CD14-positive monocyte (primary cell): ENCODE results near the gene RNU6-8. TPM values are rescaled to one million over a fixed set of nuclear protein-coding genes. Genes with fewer than 3 reads are reported as not detected.
A peak's percentile ranks its signal among the peaks of the same experiment; 100 is the strongest.

Experiments used
- DNase-seq, 3 donors: peaks; one replicate each; pipeline ENCODE4 v3.0.0-alpha.2; 2011 to 2022
- H2AFZ ChIP-seq: 2 replicates; pipeline ENCODE4 v1.6.0; 2012; ENCODE audit warnings: mild to moderate bottlenecking, low read depth, low read length, inconsistent platforms; ENCODE audit not compliant: insufficient read depth, poor library complexity, severe bottlenecking
- H3K27ac ChIP-seq, 2 donors: 1 replicate in 1 of 2; 2 replicates in 1 of 2; pipeline ENCODE4 v1.5.1; 2012 to 2013; ENCODE audit warnings: low read length in 2 of 2, control low read depth in 1 of 2, inconsistent platforms in 1 of 2, low read depth in 1 of 2, mild to moderate bottlenecking in 1 of 2
- H3K27me3 ChIP-seq, 2 donors: one replicate each; pipeline versions ENCODE4 v1.6.0 to v1.6.1; 2011 to 2013; ENCODE audit warnings: low read length in 2 of 2; ENCODE audit not compliant: control insufficient read depth in 2 of 2, insufficient read depth in 2 of 2
- H3K36me3 ChIP-seq, 2 donors: replicated peaks in 1 of 2; 1 replicate in 1 of 2; 2 replicates in 1 of 2; pipeline versions ENCODE4 v1.5.1 to v1.6.1; 2012 to 2013; ENCODE audit warnings: low read length in 2 of 2, control low read depth in 1 of 2, inconsistent platforms in 1 of 2, mild to moderate bottlenecking in 1 of 2; ENCODE audit not compliant: insufficient read depth in 2 of 2, control insufficient read depth in 1 of 2
- H3K4me1 ChIP-seq, 2 donors: 1 replicate in 1 of 2; 2 replicates in 1 of 2; pipeline versions ENCODE4 v1.5.1 to v1.6.1; 2012 to 2013; ENCODE audit warnings: low read length in 2 of 2, control low read depth in 1 of 2, inconsistent platforms in 1 of 2, mild to moderate bottlenecking in 1 of 2, moderate library complexity in 1 of 2; ENCODE audit not compliant: insufficient read depth in 2 of 2, control insufficient read depth in 1 of 2
- H3K4me2 ChIP-seq: replicated peaks from 2 replicates; pipeline ENCODE3; 2012; ENCODE audit warnings: low read length, moderate library complexity, mild to moderate bottlenecking; ENCODE audit not compliant: poor library complexity, severe bottlenecking; ENCODE audit errors: extremely low read depth
- H3K4me3 ChIP-seq, 3 experiments: fragments of 200-600 bp in 1 of 3; sonication (generic) in 1 of 3; replicated peaks in 1 of 3; 1 replicate in 2 of 3; 2 replicates in 1 of 3; pipeline ENCODE4 v1.5.1; 2011 to 2013; ENCODE audit warnings: low read length in 3 of 3, mild to moderate bottlenecking in 3 of 3, control low read depth in 2 of 3, low read depth in 2 of 3, inconsistent platforms in 1 of 3, moderate library complexity in 1 of 3
- H3K79me2 ChIP-seq: 2 replicates; pipeline ENCODE4 v1.6.0; 2012; ENCODE audit warnings: mild to moderate bottlenecking, control low read depth, inconsistent platforms, low read length, moderate library complexity; ENCODE audit not compliant: insufficient read depth
- H3K9ac ChIP-seq: 2 replicates; pipeline ENCODE4 v1.6.0; 2017; ENCODE audit warnings: low read length, mild to moderate bottlenecking; ENCODE audit not compliant: insufficient read depth, poor library complexity, severe bottlenecking
- H3K9me3 ChIP-seq, 2 donors: replicated peaks in 1 of 2; 1 replicate in 1 of 2; 2 replicates in 1 of 2; pipeline versions ENCODE4 v1.5.1 to v1.6.1; 2012 to 2013; ENCODE audit warnings: low read length in 2 of 2, control low read depth in 1 of 2; ENCODE audit not compliant: control insufficient read depth in 1 of 2, insufficient read depth in 1 of 2
- H4K20me1 ChIP-seq: 2 replicates; pipeline ENCODE4 v1.6.0; 2012; ENCODE audit warnings: mild to moderate bottlenecking, low read length, control low read depth, moderate library complexity; ENCODE audit not compliant: insufficient read depth
- H3K27ac Mint-ChIP-seq, 7 donors: one replicate each; pipeline ENCODE4 v1.8.0; 2020; ENCODE audit warnings: mild to moderate bottlenecking in 7 of 7, mixed read lengths in 7 of 7, moderate library complexity in 6 of 7, inconsistent platforms in 2 of 7
- H3K27me3 Mint-ChIP-seq, 3 donors: one replicate each; pipeline ENCODE4 v1.8.0; 2021 to 2022; ENCODE audit warnings: low read depth in 3 of 3, mild to moderate bottlenecking in 3 of 3, mixed read lengths in 3 of 3, moderate library complexity in 3 of 3, inconsistent platforms in 1 of 3
- H3K36me3 Mint-ChIP-seq, 2 donors: one replicate each; pipeline ENCODE4 v1.8.0; 2020; ENCODE audit warnings: mixed read lengths in 2 of 2, inconsistent platforms in 1 of 2, mild to moderate bottlenecking in 1 of 2
- H3K4me1 Mint-ChIP-seq: one replicate; pipeline ENCODE4 v1.8.0; 2020; ENCODE audit warnings: mild to moderate bottlenecking, mixed read lengths
- H3K4me3 Mint-ChIP-seq, 2 donors: one replicate each; pipeline ENCODE4 v1.8.0; 2020; ENCODE audit warnings: mild to moderate bottlenecking in 2 of 2, mixed read lengths in 2 of 2, moderate library complexity in 1 of 2
- H3K9me3 Mint-ChIP-seq, 7 donors: one replicate each; pipeline ENCODE4 v1.8.0; 2020 to 2022; ENCODE audit warnings: mixed read lengths in 7 of 7, mild to moderate bottlenecking in 6 of 7, moderate library complexity in 6 of 7, inconsistent platforms in 2 of 7
- WGBS: methylation state at CpG from one replicate; pipeline ENCODE4 v1.1.5; 2013; ENCODE audit warnings: missing lambda C conversion rate; ENCODE audit not compliant: insufficient coverage; 5-methylcytosine and 5-hydroxymethylcytosine counted together
- intact Hi-C, 2 donors: fragments of 100-400 bp; cut with micrococcal nuclease; formaldehyde crosslinking; loops; one replicate each; pipeline versions ENCODE4 v1.15.0 to v1.15.1; 2023
- polyA plus RNA-seq, 3 donors: library from polyadenylated mRNA; depleted of rRNA in 1 of 3; unstranded in 2 of 3; stranded (reverse) in 1 of 3; fragments of 300-500 nt in 2 of 3; fragments of >200 nt in 1 of 3; fragmentation: Illumina TruSeq in 2 of 3; gene quantifications; 1 replicate in 2 of 3; 2 replicates in 1 of 3; pipeline ENCODE4 v1.2.3, GENCODE V29; 2012 to 2021
- TF ChIP-seq, protein P1 (sequence below): fragments of 200-600 bp; IDR thresholded peaks from one replicate; pipeline ENCODE4 v1.8.0; 2022; ENCODE audit warnings: antibody characterized with exemption, mild to moderate bottlenecking

RNU6-8 gene
- polyA plus RNA-seq, 3 donors = not detected

GRCh38 chr14:32246751-32247150, 43.7 kb upstream of the RNU6-8 start:
- TF ChIP-seq, protein P1, sequence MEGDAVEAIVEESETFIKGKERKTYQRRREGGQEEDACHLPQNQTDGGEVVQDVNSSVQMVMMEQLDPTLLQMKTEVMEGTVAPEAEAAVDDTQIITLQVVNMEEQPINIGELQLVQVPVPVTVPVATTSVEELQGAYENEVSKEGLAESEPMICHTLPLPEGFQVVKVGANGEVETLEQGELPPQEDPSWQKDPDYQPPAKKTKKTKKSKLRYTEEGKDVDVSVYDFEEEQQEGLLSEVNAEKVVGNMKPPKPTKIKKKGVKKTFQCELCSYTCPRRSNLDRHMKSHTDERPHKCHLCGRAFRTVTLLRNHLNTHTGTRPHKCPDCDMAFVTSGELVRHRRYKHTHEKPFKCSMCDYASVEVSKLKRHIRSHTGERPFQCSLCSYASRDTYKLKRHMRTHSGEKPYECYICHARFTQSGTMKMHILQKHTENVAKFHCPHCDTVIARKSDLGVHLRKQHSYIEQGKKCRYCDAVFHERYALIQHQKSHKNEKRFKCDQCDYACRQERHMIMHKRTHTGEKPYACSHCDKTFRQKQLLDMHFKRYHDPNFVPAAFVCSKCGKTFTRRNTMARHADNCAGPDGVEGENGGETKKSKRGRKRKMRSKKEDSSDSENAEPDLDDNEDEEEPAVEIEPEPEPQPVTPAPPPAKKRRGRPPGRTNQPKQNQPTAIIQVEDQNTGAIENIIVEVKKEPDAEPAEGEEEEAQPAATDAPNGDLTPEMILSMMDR = no peak
- no peaks in the 10 kb centered on the region for H3K36me3 Mint-ChIP-seq
- no peaks in the 10 kb centered on the region for H3K9me3 Mint-ChIP-seq
- peak overlapping the region in 1 of 7 donors; percentile 79 for H3K27ac Mint-ChIP-seq
- Histone ChIP-seq H3K79me2 (no peaks in the 10 kb centered on the region), H3K4me2 (no peak overlapping the region), H3K4me3 (no peak overlapping the region), H3K27ac (no peak overlapping the region), H4K20me1 (no peaks in the 10 kb centered on the region), H3K9me3 (no peaks in the 10 kb centered on the region), H3K4me1 (no peaks in the 10 kb centered on the region), H2AFZ (no peak overlapping the region), H3K36me3 (no peaks in the 10 kb centered on the region), H3K9ac (no peak overlapping the region), H3K27me3 (no peaks in the 10 kb centered on the region)
- peaks cover 0 to 1% (median 0%) of the 10 kb centered on the region in 3 donors for H3K27me3 Mint-ChIP-seq
- WGBS = 95% methylated on average over 2 of the region's 5 CpGs
- intact Hi-C loops = no loop called here
- no peak for DNase-seq
- H3K4me3 Mint-ChIP-seq = no peak overlapping the region
- no peaks in the 10 kb centered on the region for H3K4me1 Mint-ChIP-seq

DNA sequence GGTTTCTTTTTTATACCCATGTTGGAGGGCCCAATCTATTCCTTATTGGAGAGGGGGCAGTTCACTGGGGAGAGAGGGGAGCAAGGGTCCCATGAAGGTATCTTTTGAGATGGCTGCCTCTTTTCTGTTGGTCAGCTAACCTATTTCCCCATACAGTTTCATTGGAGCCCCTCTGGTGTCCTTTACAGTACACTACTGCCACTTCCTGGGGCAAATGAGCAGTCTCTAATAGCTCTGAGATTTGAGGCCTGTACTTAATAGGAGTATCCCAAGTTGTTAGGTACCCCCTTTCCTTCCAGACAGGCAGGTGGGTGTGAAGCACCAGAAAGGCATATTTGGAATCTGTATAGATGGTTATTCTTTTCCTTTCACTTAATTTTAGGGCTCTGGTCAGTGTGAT, 41.3 kb upstream of the RNU6-8 start:
- Mint-ChIP-seq H3K36me3 (no peaks in the 10 kb centered on the region), H3K27me3 (peaks cover 0 to 1% (median 0%) of the 10 kb centered on the region in 3 donors)

More for the DNA sequence above, 41.3 kb upstream of the RNU6-8 start:
- TF ChIP-seq, protein P1 = no peak
- Histone ChIP-seq H3K4me1 (no peaks in the 10 kb centered on the region), H3K4me2 (no peak overlapping the region), H3K27me3 (no peaks in the 10 kb centered on the region), H4K20me1 (no peaks in the 10 kb centered on the region), H3K36me3 (no peaks in the 10 kb centered on the region), H3K27ac (no peak overlapping the region), H2AFZ (no peak overlapping the region), H3K9ac (no peak overlapping the region), H3K4me3 (no peak overlapping the region), H3K9me3 (peaks cover 0 to 5% of the 10 kb centered on the region in 2 donors), H3K79me2 (no peaks in the 10 kb centered on the region)
- H3K9me3 Mint-ChIP-seq = peaks cover 3 to 11% (median 7%) of the 10 kb centered on the region in 7 donors
- H3K4me3 Mint-ChIP-seq = no peak overlapping the region
- intact Hi-C loops = no loop called here
- no peaks in the 10 kb centered on the region for H3K4me1 Mint-ChIP-seq
- no peak overlapping the region for H3K27ac Mint-ChIP-seq
- no peak for DNase-seq
